Vein endothelial cell (primary cell): ENCODE results near the gene TMEM11. TPM values are rescaled to one million over a fixed set of nuclear protein-coding genes. Genes with fewer than 3 reads are reported as not detected.

Source experiments
- small RNA-seq: library from RNA; depleted of rRNA; stranded (forward); fragments of <200 nt; gene quantifications from one replicate; pipeline ENCODE3, GENCODE V24; 2012
- total RNA-seq: library from RNA; depleted of rRNA; stranded (reverse); fragments of >200 nt; gene quantifications from 2 replicates; pipeline ENCODE4 v1.2.3, GENCODE V29; 2012

TMEM11 gene
- total RNA-seq = 21.5 and 25.5 TPM in 2 replicates

GRCh38 chr17:21214015-21214776, at the start of gene TMEM11:
TSS of gene TMEM11 (minus strand) at chr17:21214161. CDS start at chr17:21214152, 9 bp downstream.

GRCh38 chr17:21252796-21253645, 39.1 kb upstream of the TMEM11 start, which contains the start of gene NATD1:
TSS of gene NATD1 (minus strand) at chr17:21253410. CDS start at chr17:21253264, 146 bp downstream.

Small RNA genes within 50 kb of the gene (small RNA-seq; reads per million reads assigned to genes)
- not detected for gene RN7SL426P

Other genes with a start within 250 kb of the TMEM11 start
- 360 and 425 TPM in 2 replicates for gene USP22, start 171.2 kb downstream of the TMEM11 start, total RNA-seq
- gene DHRS7B, start 87.2 kb downstream of the TMEM11 start, total RNA-seq = 12.1 and 13.3 TPM in 2 replicates
- gene NATD1, start 39.2 kb upstream of the TMEM11 start, total RNA-seq = 4.2 and 5.9 TPM in 2 replicates
- 19.6 and 19.9 TPM in 2 replicates for gene MAP2K3, start 70.5 kb upstream of the TMEM11 start, total RNA-seq
- 0.33 and 1.9 TPM in 2 replicates for gene KCNJ12, start 162.2 kb upstream of the TMEM11 start, total RNA-seq